Esophagus squamous epithelium (tissue), 4 donors: ENCODE measurements around the gene CCL4L2.
"Not testable (repeated sequence)": the region's sequence is repeated elsewhere in the genome, so short reads cannot be mapped to it uniquely, and the experiment has no call there.

Experiments used
- CTCF ChIP-seq, 6 experiments: fragments of 450-650 bp in 4 of 6; fragments of 200-600 bp in 2 of 6; sonication (generic) in 2 of 6; IDR thresholded peaks; one replicate each; pipeline ENCODE4 v1.5.1; 2016 to 2019; ENCODE audit warnings: antibody characterized with exemption in 6 of 6, mild to moderate bottlenecking in 4 of 6, moderate library complexity in 4 of 6
- POLR2A ChIP-seq, 4 donors: fragments of 450-650 bp; IDR thresholded peaks; one replicate each; pipeline ENCODE4 v1.6.1; 2017; ENCODE audit warnings: antibody characterized with exemption in 4 of 4, mild to moderate bottlenecking in 4 of 4, moderate library complexity in 3 of 4

DNA sequence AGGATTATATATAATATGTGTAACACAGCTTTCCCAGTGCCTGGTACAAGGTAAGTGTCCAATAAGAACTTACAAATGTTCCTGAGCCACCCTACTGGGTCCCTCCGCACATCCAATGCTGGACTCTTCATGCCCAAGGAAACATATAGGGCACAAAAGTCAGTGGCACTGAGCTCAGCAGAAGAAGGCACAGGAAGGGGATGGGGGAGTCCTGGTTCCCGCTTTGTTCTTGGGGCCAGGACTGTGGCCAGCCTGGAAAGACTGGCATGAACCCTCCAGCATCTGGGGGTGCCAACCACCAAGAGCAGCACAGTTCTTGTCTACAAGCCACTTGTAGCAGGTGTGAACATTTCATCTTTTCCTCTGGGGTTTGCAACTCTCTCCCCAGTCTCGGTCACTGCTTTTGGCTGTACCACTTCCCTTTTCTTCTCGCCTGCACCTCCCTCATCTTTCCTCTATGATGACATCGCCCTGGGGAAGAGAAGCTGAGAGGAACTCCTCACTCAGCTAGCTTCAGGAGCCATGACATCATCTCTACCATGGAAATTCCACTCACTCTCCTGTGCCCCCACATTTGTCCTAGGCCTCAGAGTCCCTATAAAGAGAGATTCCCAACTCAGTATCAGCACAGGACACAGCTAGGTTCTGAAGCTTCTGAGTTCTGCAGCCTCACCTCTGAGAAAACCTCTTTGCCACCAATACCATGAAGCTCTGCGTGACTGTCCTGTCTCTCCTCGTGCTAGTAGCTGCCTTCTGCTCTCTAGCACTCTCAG is at the start of gene CCL4L2:
- not testable (repeated sequence) for TF ChIP-seq CTCF, POLR2A (IDR thresholded peaks at IDR 0.05)
